D721Med (cell line): ENCODE results near the gene DEPP1.

ENCODE experiments used
- DNase-seq: peaks from one replicate; pipeline ENCODE4 v3.0.0; 2011; ENCODE audit warnings: low spot score; ENCODE audit not compliant: insufficient read length
- FAIRE-seq: peaks from 2 replicates; lab custom pipeline; 2011; peaks lifted over from hg19 to GRCh38; lab: Jason Lieb, UNC
- TF ChIP-seq, protein P1 (sequence below): IDR thresholded peaks from 2 replicates; pipeline ENCODE4 v1.5.1; 2012; ENCODE audit warnings: mild to moderate bottlenecking, control low read depth; ENCODE audit not compliant: insufficient read depth; ENCODE audit errors: missing control alignments

Gene DEPP1

DNA sequence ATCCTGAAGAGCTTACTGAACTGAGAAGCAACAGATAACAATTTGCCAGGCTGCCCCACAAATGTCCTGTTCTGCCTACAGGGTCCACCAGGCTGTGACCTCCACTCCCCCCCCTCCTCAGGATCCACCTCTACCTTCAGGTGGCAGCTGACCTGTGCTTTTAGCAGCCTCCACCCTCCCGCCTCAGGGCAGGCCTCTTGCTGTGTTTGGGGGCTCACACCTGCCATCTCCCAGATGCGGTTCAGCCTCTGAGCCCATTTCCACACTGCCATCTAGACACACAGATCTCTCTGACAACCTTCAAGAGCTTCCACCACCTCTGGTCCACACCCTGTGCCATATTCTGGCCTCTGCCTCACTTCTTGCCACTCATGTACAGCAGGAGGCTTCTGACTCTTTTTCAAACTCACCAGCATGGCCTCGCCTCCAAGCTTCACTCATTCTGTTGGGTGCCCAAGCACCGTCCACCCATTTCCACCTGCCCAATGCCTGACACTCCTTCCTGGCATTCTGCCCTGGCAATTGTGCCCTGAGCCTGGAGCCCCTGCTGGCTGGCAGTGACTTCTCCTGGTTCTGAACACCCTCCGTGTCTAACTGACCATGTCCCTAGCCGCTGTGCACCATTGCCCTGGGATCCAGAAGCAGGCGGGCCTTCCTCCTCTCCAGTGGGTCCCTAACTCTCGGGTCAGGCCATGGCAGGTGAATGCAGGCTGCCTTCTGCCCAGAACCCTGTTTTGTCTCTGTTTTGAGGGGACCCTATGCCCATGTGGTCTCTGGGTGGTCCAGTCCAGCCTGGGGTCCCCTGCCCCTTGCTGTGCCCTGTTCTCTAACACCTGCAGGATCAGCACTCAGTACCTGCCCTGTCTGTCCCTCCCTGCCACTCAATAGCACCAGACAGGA, 49.0 kb downstream of the DEPP1 start:
- no peak for FAIRE-seq
- TF ChIP-seq, protein P1, sequence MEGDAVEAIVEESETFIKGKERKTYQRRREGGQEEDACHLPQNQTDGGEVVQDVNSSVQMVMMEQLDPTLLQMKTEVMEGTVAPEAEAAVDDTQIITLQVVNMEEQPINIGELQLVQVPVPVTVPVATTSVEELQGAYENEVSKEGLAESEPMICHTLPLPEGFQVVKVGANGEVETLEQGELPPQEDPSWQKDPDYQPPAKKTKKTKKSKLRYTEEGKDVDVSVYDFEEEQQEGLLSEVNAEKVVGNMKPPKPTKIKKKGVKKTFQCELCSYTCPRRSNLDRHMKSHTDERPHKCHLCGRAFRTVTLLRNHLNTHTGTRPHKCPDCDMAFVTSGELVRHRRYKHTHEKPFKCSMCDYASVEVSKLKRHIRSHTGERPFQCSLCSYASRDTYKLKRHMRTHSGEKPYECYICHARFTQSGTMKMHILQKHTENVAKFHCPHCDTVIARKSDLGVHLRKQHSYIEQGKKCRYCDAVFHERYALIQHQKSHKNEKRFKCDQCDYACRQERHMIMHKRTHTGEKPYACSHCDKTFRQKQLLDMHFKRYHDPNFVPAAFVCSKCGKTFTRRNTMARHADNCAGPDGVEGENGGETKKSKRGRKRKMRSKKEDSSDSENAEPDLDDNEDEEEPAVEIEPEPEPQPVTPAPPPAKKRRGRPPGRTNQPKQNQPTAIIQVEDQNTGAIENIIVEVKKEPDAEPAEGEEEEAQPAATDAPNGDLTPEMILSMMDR = no peak
- DNase-seq = no peak

GRCh38 chr10:44928462-44928861, 50.1 kb downstream of the DEPP1 start:
- DNase-seq (no peak), FAIRE-seq (no peak)
- TF ChIP-seq, protein P1 = no peak

DNA sequence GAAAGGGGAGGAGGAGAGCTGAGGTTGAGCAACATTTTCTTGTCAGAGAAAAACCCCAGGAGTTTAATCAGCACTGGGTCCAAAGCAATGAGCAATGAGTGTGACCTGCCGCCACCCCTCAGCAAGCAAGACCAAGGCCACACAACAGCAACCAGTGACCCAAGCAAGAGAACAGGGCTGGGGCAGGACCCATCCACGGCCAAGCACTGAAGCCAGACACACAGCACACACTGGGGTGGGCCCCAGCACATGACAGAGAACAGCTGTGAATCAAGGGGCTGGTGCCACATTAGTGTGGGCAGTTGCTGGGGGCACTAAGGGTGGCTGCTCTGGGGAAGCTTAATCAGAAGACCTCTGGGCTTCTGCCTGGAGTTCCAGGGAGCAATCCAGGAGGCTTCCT, 51.3 kb downstream of the DEPP1 start:
- TF ChIP-seq, protein P1 = no peak
- no peak for FAIRE-seq
- DNase-seq = no peak

GRCh38 chr10:44926751-44927351, 51.8 kb downstream of the DEPP1 start:
- DNase-seq (no peak), FAIRE-seq (no peak)

More at GRCh38 chr10:44926751-44927351, 51.8 kb downstream of the DEPP1 start:
- TF ChIP-seq, protein P1 = no peak
